NCI-H524 (cell line): ENCODE results near the gene CCNI2.
"Not testable (repeated sequence)": the region's sequence is repeated elsewhere in the genome, so short reads cannot be mapped to it uniquely, and the experiment has no call there.

Source experiments
- DNase-seq, 2 experiments: peaks; one replicate each; lab custom pipeline; 2025; lab: John Stamatoyannopoulos, UW

Gene CCNI2

GRCh38 chr5:132779961-132780360 is 32.7 kb downstream of the CCNI2 start:
- no peak for DNase-seq

GRCh38 chr5:132780577-132780976 is 33.4 kb downstream of the CCNI2 start:
- DNase-seq, result no peak

- DNase-seq, result no peak
These were observed 33.8 kb downstream of the CCNI2 start for GRCh38 chr5:132781029-132781428.

- no peak for DNase-seq
These were observed 34.9 kb downstream of the CCNI2 start for GRCh38 chr5:132782101-132782500.

- DNase-seq, result no peak
These were observed 38.1 kb downstream of the CCNI2 start for GRCh38 chr5:132785365-132785764.

GRCh38 chr5:132785864-132786263 is 38.6 kb downstream of the CCNI2 start:
- no peak for DNase-seq

- no peak for DNase-seq
These were observed 39.9 kb downstream of the CCNI2 start for GRCh38 chr5:132787076-132787475.

GRCh38 chr5:132788508-132788907 is 41.3 kb downstream of the CCNI2 start:
- DNase-seq, result no peak

- peak in 1 of 2 experiments; percentile 22 for DNase-seq
These were observed 42.0 kb downstream of the CCNI2 start for GRCh38 chr5:132788990-132789886.

GRCh38 chr5:132790201-132790865 is 43.1 kb downstream of the CCNI2 start:
- DNase-seq, result no peak

- DNase-seq, result no peak
These were observed 43.8 kb downstream of the CCNI2 start for GRCh38 chr5:132791026-132791425.

GRCh38 chr5:132797651-132798050 is 50.4 kb downstream of the CCNI2 start:
- peak in 1 of 2 experiments; percentile 40 for DNase-seq

GRCh38 chr5:132799392-132799791 is 52.2 kb downstream of the CCNI2 start:
- no peak for DNase-seq

GRCh38 chr5:132800545-132800944 is 53.3 kb downstream of the CCNI2 start:
- no peak for DNase-seq

GRCh38 chr5:132802044-132802684 is 54.9 kb downstream of the CCNI2 start:
- DNase-seq, result no peak

- not testable (repeated sequence) for DNase-seq
These were observed 55.5 kb downstream of the CCNI2 start for GRCh38 chr5:132802685-132803066.
